HUES64 (cell line): ENCODE data around the gene DENR.
"Not testable (repeated sequence)": the region's sequence is repeated elsewhere in the genome, so short reads cannot be mapped to it uniquely, and the experiment has no call there.

Experiments used
- H3K27ac ChIP-seq: 2 replicates; pipeline ENCODE4 v1.7.0; 2013; ENCODE audit warnings: low read depth, low read length, inconsistent platforms
- H3K27me3 ChIP-seq: 2 replicates; pipeline ENCODE4 v1.6.1; 2013; ENCODE audit warnings: mild to moderate bottlenecking, low read length; ENCODE audit not compliant: insufficient read depth
- H3K36me3 ChIP-seq: 2 replicates; pipeline ENCODE4 v1.6.1; 2013; ENCODE audit warnings: mild to moderate bottlenecking, low read length; ENCODE audit not compliant: insufficient read depth
- H3K4me1 ChIP-seq: 2 replicates; pipeline ENCODE4 v1.6.1; 2013; ENCODE audit warnings: mild to moderate bottlenecking, low read length, moderate library complexity; ENCODE audit not compliant: insufficient read depth
- H3K4me3 ChIP-seq: 2 replicates; pipeline ENCODE4 v1.5.1; 2013; ENCODE audit warnings: mild to moderate bottlenecking, low read length, moderate library complexity
- H3K9ac ChIP-seq: 2 replicates; pipeline ENCODE4 v1.6.1; 2013; ENCODE audit warnings: mild to moderate bottlenecking, low read depth, low read length
- H3K9me3 ChIP-seq: 2 replicates; pipeline ENCODE4 v1.6.1; 2013; ENCODE audit warnings: low read depth, low read length; ENCODE audit not compliant: insufficient read depth
- WGBS: fragments of 150-250, 120-280 bp; methylation state at CpG from one replicate; pipeline ENCODE4 v1.1.7; 2013; ENCODE audit warnings: missing lambda C conversion rate; 5-methylcytosine and 5-hydroxymethylcytosine counted together

Gene DENR

GRCh38 chr12:122790393-122791075 lies 37.9 kb downstream of the DENR start:
- H3K9me3 ChIP-seq, result no peaks in the 10 kb centered on the region
- no peak overlapping the region; the same call in 1 of the 2 replicates for H3K9ac ChIP-seq
- H3K27ac ChIP-seq, result no peak overlapping the region
- H3K36me3 ChIP-seq, result no peaks in the 10 kb centered on the region
- H3K4me1 ChIP-seq, result peaks cover 3% of the 10 kb centered on the region; the same call in 1 of the 2 replicates
- H3K27me3 ChIP-seq, result no peaks in the 10 kb centered on the region
- H3K4me3 ChIP-seq, result no peak overlapping the region
- WGBS, result 65% methylated on average over 5 of the region's 5 CpGs

GRCh38 chr12:122793685-122794106 lies 41.1 kb downstream of the DENR start:
- Histone ChIP-seq H3K36me3 (no peaks in the 10 kb centered on the region), H3K9ac (no peak overlapping the region), H3K27me3 (no peaks in the 10 kb centered on the region), H3K4me1 (peaks cover 3% of the 10 kb centered on the region; the same call in 1 of the 2 replicates), H3K27ac (no peak overlapping the region), H3K4me3 (no peak overlapping the region), H3K9me3 (no peaks in the 10 kb centered on the region)
- 44% methylated on average over 9 of the region's 10 CpGs for WGBS

GRCh38 chr12:122795807-122796206 lies 43.2 kb downstream of the DENR start:
- no peak overlapping the region for H3K27ac ChIP-seq
- no peak overlapping the region for H3K4me3 ChIP-seq
- no peaks in the 10 kb centered on the region for H3K9me3 ChIP-seq
- WGBS, result 56% methylated on average over 2 of the region's 4 CpGs
- H3K36me3 ChIP-seq, result no peaks in the 10 kb centered on the region
- H3K27me3 ChIP-seq, result no peaks in the 10 kb centered on the region
- no peak overlapping the region for H3K9ac ChIP-seq
- H3K4me1 ChIP-seq, result peaks cover 1% of the 10 kb centered on the region; the same call in 1 of the 2 replicates

GRCh38 chr12:122799641-122800243 lies 47.1 kb downstream of the DENR start:
- Histone ChIP-seq H3K27ac (no peak overlapping the region), H3K4me1 (no peaks in the 10 kb centered on the region), H3K36me3 (no peaks in the 10 kb centered on the region), H3K9ac (no peak overlapping the region), H3K27me3 (no peaks in the 10 kb centered on the region), H3K4me3 (no peak overlapping the region), H3K9me3 (no peaks in the 10 kb centered on the region)
- 88% methylated on average over 13 of the region's 13 CpGs for WGBS

GRCh38 chr12:122803937-122804336 lies 51.3 kb downstream of the DENR start:
- no peaks in the 10 kb centered on the region for H3K36me3 ChIP-seq
- H3K9me3 ChIP-seq, result no peaks in the 10 kb centered on the region
- H3K4me3 ChIP-seq, result no peak overlapping the region
- no peak overlapping the region for H3K27ac ChIP-seq
- H3K4me1 ChIP-seq, result no peaks in the 10 kb centered on the region
- no peak overlapping the region for H3K9ac ChIP-seq
- no peaks in the 10 kb centered on the region for H3K27me3 ChIP-seq
- WGBS, result 92% methylated on average over 6 of the region's 7 CpGs

- not testable (repeated sequence) for H3K36me3 ChIP-seq, H3K9me3 ChIP-seq, H3K27me3 ChIP-seq, H3K4me3 ChIP-seq, H3K27ac ChIP-seq, H3K9ac ChIP-seq, H3K4me1 ChIP-seq
- WGBS, result 91% methylated on average over 7 of the region's 9 CpGs
These were observed 52.3 kb downstream of the DENR start for GRCh38 chr12:122804957-122805356.

DNA sequence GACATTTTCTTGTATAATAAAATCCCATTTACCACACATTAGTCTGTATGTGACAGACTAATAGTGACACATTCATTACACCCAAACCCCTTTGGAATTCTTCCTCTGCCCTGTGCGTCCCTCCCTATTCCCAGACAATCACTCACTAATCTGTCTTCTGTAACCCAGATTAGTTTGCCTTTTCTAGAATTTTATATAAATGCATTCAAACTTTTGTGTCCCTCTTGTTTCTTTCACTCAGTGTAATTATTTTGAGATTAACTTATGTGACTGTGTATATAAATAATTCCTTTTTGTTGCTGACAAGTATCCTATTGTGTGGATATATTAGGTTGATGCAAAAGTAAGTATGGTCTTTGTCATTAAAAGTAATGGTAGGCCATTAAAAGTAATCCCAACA lies 55.0 kb downstream of the DENR start:
- no peaks in the 10 kb centered on the region for H3K27me3 ChIP-seq
- 94% methylated on average over 1 of the region's 1 CpG for WGBS
- no peak overlapping the region for H3K4me3 ChIP-seq

DNA sequence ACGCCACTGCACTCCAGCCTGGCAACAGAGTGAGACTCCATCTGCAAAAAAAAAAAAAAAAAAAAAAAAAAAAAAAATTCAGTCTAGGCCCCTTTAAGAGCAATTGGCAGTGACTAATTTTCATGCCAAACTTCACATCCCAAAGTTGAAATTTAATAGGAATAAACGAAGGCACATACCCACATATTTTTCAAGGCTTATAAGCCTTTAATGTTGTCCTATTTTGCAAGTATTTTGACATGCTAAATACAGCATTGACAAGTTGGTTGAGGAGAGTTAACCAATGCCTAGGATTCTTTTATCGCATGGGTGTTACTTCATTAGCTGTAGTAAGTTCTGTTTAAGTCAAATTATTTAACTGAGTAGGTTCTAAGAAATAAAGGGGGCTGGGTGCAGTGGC lies 59.2 kb downstream of the DENR start:
- no peak overlapping the region for H3K27ac ChIP-seq
- H3K9me3 ChIP-seq, result no peaks in the 10 kb centered on the region
- H3K27me3 ChIP-seq, result no peaks in the 10 kb centered on the region
- H3K4me3 ChIP-seq, result no peak overlapping the region
- no peaks in the 10 kb centered on the region for H3K36me3 ChIP-seq
- 68% methylated on average over 3 of the region's 3 CpGs for WGBS
- no peaks in the 10 kb centered on the region for H3K4me1 ChIP-seq
- no peak overlapping the region for H3K9ac ChIP-seq

More for the DNA sequence above, 55.0 kb downstream of the DENR start:
- no peaks in the 10 kb centered on the region for H3K9me3 ChIP-seq
- no peaks in the 10 kb centered on the region for H3K36me3 ChIP-seq
- no peak overlapping the region for H3K9ac ChIP-seq
- H3K27ac ChIP-seq, result no peak overlapping the region
- no peaks in the 10 kb centered on the region for H3K4me1 ChIP-seq

DNA sequence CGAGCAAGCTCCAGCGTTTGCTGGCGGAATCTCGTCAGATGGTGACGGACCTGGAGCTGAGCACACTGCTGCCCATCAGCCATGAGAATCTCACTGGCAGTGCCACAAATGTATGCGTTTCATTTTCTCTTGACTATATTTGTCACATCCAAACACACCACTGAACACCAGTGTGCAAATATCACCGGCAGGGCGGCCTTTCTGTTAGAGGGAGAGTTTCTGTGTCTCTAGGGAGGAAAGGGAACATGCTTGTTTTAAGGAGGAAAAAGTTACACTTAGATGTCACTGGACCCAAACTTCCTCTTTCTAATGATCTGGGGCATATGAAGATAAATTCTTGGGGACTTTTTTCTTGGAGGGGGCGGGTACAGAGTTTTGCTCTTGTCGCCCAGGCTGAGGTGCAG lies 60.7 kb downstream of the DENR start:
- Histone ChIP-seq H3K9ac (no peak overlapping the region), H3K27ac (no peak overlapping the region)
- 95% methylated on average over 8 of the region's 10 CpGs for WGBS

DNA sequence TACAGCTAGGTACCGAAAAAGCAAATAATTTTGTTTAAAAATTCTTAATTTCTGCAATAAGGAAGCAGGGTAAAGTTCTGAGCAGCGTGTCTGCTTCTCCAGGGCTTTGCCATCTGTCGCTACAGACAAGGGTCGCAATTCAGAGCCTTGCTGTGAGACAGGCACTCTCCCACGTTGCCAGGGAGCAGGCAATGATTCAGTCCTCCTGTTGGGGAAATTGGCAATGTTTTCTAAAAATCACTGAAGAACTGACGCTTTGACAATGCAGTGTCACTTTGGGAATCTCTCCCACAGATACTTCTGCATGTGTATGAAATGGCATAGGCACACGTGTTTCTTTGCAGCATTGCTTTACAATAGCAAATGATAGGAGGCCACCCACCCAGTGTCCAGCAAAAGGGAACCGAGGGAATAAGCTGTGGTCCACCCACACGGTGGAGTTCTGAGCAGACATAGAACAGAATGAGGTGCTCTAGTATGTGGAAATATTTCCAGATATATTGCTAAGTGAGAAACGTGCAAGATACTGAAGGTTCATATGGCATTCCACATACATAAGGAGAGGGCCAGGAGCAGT lies 66.7 kb downstream of the DENR start:
- Histone ChIP-seq H3K4me3 (no peak overlapping the region), H3K36me3 (no peaks in the 10 kb centered on the region), H3K9ac (no peak overlapping the region), H3K27ac (no peak overlapping the region), H3K27me3 (no peaks in the 10 kb centered on the region), H3K4me1 (no peaks in the 10 kb centered on the region), H3K9me3 (no peaks in the 10 kb centered on the region)
- 87% methylated on average over 10 of the region's 10 CpGs for WGBS

More for the DNA sequence above, 60.7 kb downstream of the DENR start:
- H3K4me3 ChIP-seq, result no peak overlapping the region
- H3K9me3 ChIP-seq, result no peaks in the 10 kb centered on the region
- no peaks in the 10 kb centered on the region for H3K4me1 ChIP-seq
- H3K36me3 ChIP-seq, result no peaks in the 10 kb centered on the region
- H3K27me3 ChIP-seq, result no peaks in the 10 kb centered on the region

DNA sequence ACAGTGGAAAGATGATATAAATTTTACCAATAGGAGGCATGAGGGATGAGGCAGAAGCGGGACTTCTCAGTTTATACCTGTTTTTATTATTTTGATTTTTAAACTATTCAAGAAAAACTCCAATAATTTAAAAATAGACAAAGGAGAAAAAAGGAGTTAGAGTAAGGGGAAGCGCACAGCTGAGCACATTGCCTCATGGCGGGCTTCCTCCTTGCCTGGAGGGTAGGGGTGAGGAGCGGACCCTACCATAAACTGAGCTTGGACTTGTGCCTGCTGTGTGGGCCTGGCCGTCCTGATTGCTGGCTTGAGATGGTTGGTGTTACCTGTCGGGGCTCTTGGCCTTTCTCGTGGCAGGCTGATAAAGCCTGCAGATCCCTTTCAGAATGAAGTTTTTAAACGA lies 67.5 kb downstream of the DENR start:
- Histone ChIP-seq H3K9ac (no peak overlapping the region), H3K4me3 (no peak overlapping the region), H3K27ac (no peak overlapping the region), H3K36me3 (no peaks in the 10 kb centered on the region), H3K4me1 (no peaks in the 10 kb centered on the region), H3K9me3 (no peaks in the 10 kb centered on the region), H3K27me3 (no peaks in the 10 kb centered on the region)
- 92% methylated on average over 7 of the region's 8 CpGs for WGBS
